DND-41 (cell line): ENCODE results near the gene OXT.

Experiments
- EZH2 ChIP-seq: IDR thresholded peaks from 3 replicates; pipeline ENCODE4 v1.6.1; 2012; ENCODE audit warnings: borderline replicate concordance, low read depth, mild to moderate bottlenecking, moderate library complexity, low read length, inconsistent platforms; ENCODE audit not compliant: severe bottlenecking
- TF ChIP-seq, protein P1 (sequence below): IDR thresholded peaks from 2 replicates; pipeline ENCODE4 v1.5.1; 2012; ENCODE audit warnings: borderline replicate concordance, low read length, moderate library complexity, mild to moderate bottlenecking; ENCODE audit not compliant: poor library complexity, severe bottlenecking; ENCODE audit errors: extremely low read depth

GRCh38 chr20:3059489-3059888, 11.9 kb upstream of the OXT start:
- TF ChIP-seq, protein P1, sequence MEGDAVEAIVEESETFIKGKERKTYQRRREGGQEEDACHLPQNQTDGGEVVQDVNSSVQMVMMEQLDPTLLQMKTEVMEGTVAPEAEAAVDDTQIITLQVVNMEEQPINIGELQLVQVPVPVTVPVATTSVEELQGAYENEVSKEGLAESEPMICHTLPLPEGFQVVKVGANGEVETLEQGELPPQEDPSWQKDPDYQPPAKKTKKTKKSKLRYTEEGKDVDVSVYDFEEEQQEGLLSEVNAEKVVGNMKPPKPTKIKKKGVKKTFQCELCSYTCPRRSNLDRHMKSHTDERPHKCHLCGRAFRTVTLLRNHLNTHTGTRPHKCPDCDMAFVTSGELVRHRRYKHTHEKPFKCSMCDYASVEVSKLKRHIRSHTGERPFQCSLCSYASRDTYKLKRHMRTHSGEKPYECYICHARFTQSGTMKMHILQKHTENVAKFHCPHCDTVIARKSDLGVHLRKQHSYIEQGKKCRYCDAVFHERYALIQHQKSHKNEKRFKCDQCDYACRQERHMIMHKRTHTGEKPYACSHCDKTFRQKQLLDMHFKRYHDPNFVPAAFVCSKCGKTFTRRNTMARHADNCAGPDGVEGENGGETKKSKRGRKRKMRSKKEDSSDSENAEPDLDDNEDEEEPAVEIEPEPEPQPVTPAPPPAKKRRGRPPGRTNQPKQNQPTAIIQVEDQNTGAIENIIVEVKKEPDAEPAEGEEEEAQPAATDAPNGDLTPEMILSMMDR: no peak
- no peak for TF ChIP-seq EZH2
